K562 (cell line): Measurements from ENCODE around the gene VAPB. TPM values are rescaled to one million over a fixed set of nuclear protein-coding genes. Genes with fewer than 3 reads are reported as not detected.

Source experiments
- ATAC-seq: fragments of 200-7000 bp; cut with Tn5 transposase; 3 replicates; pipeline ENCODE4 v1.9.1; 2020; ENCODE audit warnings: moderate library complexity
- BruUV-seq: library from RNA; stranded (reverse); fragments of 400-500 nt; replicated peaks from 2 replicates; lab custom pipeline; 2021; lab: Mats Ljungman, UMichigan
- CTCF ChIA-PET: fragments of 300-600 bp; formaldehyde crosslinking; extraction: SDS; loops from one replicate; lab custom pipeline; 2021; ENCODE audit warnings: low intra/inter-chr PET ratio; lab: Yijun Ruan, JAX
- POLR2A ChIA-PET: fragments of 300-600, 350-650 bp; sonication (Branson Sonifier 250); formaldehyde crosslinking; extraction: SDS; loops from one replicate; lab custom pipeline; 2021; ENCODE audit warnings: antibody characterized with exemption, inconsistent platforms; lab: Yijun Ruan, JAX
- DNase-seq, 4 experiments: peaks; one replicate each; pipeline versions ENCODE4 v3.0.0 to v3.0.0-alpha.2; 2011 to 2018; ENCODE audit warnings: low spot score in 3 of 4, mixed read lengths in 3 of 4; ENCODE audit errors: extremely low read depth in 1 of 4
- FAIRE-seq: peaks from 2 replicates; lab custom pipeline; 2011; peaks lifted over from hg19 to GRCh38; lab: Jason Lieb, UNC
- H2AFZ ChIP-seq: 2 replicates; pipeline ENCODE4 v1.6.0; 2011; ENCODE audit warnings: low read depth, low read length, control low read depth, inconsistent platforms
- H3K27ac ChIP-seq: fragments of 200-600 bp; 3 replicates; pipeline ENCODE4 v1.8.0; 2011; ENCODE audit warnings: low read depth, mild to moderate bottlenecking, control low read depth, inconsistent platforms, low read length, moderate library complexity, mixed read lengths; ENCODE audit errors: extremely low read depth
- H3K27me3 ChIP-seq, 2 experiments: fragments of 300-600 bp in 1 of 2; 2 replicates in 1 of 2; 3 replicates in 1 of 2; pipeline versions ENCODE4 v1.6.0 to v1.8.0; 2011; ENCODE audit warnings: inconsistent platforms in 2 of 2, low read length in 2 of 2, mild to moderate bottlenecking in 1 of 2, mixed read lengths in 1 of 2, moderate library complexity in 1 of 2; ENCODE audit not compliant: control insufficient read depth in 2 of 2, insufficient read depth in 2 of 2
- H3K36me3 ChIP-seq: fragments of 300-600 bp; 3 replicates; pipeline ENCODE4 v1.8.0; 2011; ENCODE audit warnings: mild to moderate bottlenecking, low read length, inconsistent platforms; ENCODE audit not compliant: control insufficient read depth, insufficient read depth
- H3K4me1 ChIP-seq, 2 experiments: fragments of 200-600 bp in 1 of 2; replicated peaks in 1 of 2; 2 replicates in 1 of 2; 3 replicates in 1 of 2; pipeline versions ENCODE4 v1.5.1 to v1.8.0; 2011; ENCODE audit warnings: inconsistent platforms in 2 of 2, low read length in 2 of 2, mild to moderate bottlenecking in 1 of 2, mixed read lengths in 1 of 2, moderate library complexity in 1 of 2; ENCODE audit not compliant: control insufficient read depth in 2 of 2, insufficient read depth in 2 of 2
- H3K4me2 ChIP-seq: 2 replicates; pipeline ENCODE4 v1.6.1; 2011; ENCODE audit warnings: low read length, control low read depth, inconsistent platforms, mixed read lengths; ENCODE audit not compliant: insufficient read depth
- H3K4me3 ChIP-seq: fragments of 200-600 bp; sonication (generic), shearing (Covaris generic); 2 replicates; pipeline ENCODE4 v1.5.1; 2016; ENCODE audit warnings: control low read depth, inconsistent platforms
- H3K79me2 ChIP-seq: fragments of 200-600 bp; 3 replicates; pipeline ENCODE4 v1.8.0; 2011; ENCODE audit warnings: low read length, inconsistent platforms; ENCODE audit not compliant: control insufficient read depth, insufficient read depth
- H3K9ac ChIP-seq, 2 experiments: 2 replicates each; pipeline versions ENCODE4 v1.6.0 to v1.6.1; 2011; ENCODE audit warnings: low read depth in 2 of 2, low read length in 2 of 2, control low read depth in 1 of 2, inconsistent platforms in 1 of 2, mild to moderate bottlenecking in 1 of 2, mixed read lengths in 1 of 2; ENCODE audit not compliant: insufficient read depth in 1 of 2
- H3K9me1 ChIP-seq: one replicate; pipeline ENCODE4 v1.6.0; 2011; ENCODE audit warnings: inconsistent platforms, mild to moderate bottlenecking, low read length, moderate library complexity; ENCODE audit not compliant: control insufficient read depth, insufficient read depth
- H3K9me3 ChIP-seq: replicated peaks from 2 replicates; pipeline ENCODE4 v1.5.1; 2011; ENCODE audit warnings: low read depth, low read length, inconsistent platforms; ENCODE audit not compliant: control insufficient read depth, insufficient read depth
- H4K20me1 ChIP-seq: replicated peaks from 2 replicates; pipeline ENCODE4 v1.6.1; 2011; ENCODE audit warnings: low read length, inconsistent platforms, mixed read lengths; ENCODE audit not compliant: control insufficient read depth, insufficient read depth
- BRF2 ChIP-seq: IDR thresholded peaks from 3 replicates; pipeline ENCODE4 v1.6.1; 2011; ENCODE audit warnings: borderline replicate concordance, mild to moderate bottlenecking; ENCODE audit not compliant: insufficient read length, insufficient read depth
- CBFB ChIP-seq: sonication (generic); formaldehyde crosslinking; IDR thresholded peaks from 2 replicates; pipeline ENCODE4 v1.4.0; 2020; ENCODE audit warnings: mild to moderate bottlenecking, missing genetic modification reagents
- GATAD2B ChIP-seq: fragments of 450-650 bp; IDR thresholded peaks from 2 replicates; pipeline ENCODE4 v1.6.1; 2017; ENCODE audit warnings: mild to moderate bottlenecking, borderline replicate concordance
- GMEB1 ChIP-seq: fragments of 250-450 bp; sonication (Bioruptor Pico); IDR thresholded peaks from 2 replicates; pipeline ENCODE4 v1.4.0; 2020; ENCODE audit warnings: mild to moderate bottlenecking
- IFI16 ChIP-seq: fragments of 250-450 bp; sonication (Bioruptor Pico); IDR thresholded peaks from 2 replicates; pipeline ENCODE4 v2.1.2; 2022; ENCODE audit warnings: mild to moderate bottlenecking, inconsistent platforms
- KAT2B ChIP-seq: IDR thresholded peaks from one replicate; pipeline ENCODE4 v1.6.1; 2012; ENCODE audit warnings: low read depth, mild to moderate bottlenecking, control low read depth, inconsistent platforms, low read length, moderate library complexity
- MTF1 ChIP-seq: fragments of 250-450 bp; sonication (Bioruptor Pico); IDR thresholded peaks from 2 replicates; pipeline ENCODE4 v1.9.0; 2021; ENCODE audit warnings: moderate library complexity, mild to moderate bottlenecking, inconsistent platforms, borderline replicate concordance
- PPARD ChIP-seq: fragments of 250-450 bp; sonication (Bioruptor Pico); IDR thresholded peaks from 2 replicates; pipeline ENCODE4 v1.8.0; 2022; ENCODE audit warnings: inconsistent platforms, mild to moderate bottlenecking, moderate library complexity
- PRMT5 ChIP-seq: sonication (generic); formaldehyde crosslinking; IDR thresholded peaks from 2 replicates; pipeline ENCODE4 v1.5.0; 2020; ENCODE audit warnings: missing genetic modification reagents
- PTRF ChIP-seq: fragments of 450-650 bp; IDR thresholded peaks from 2 replicates; pipeline ENCODE4 v1.6.1; 2016; ENCODE audit warnings: mild to moderate bottlenecking, missing genetic modification characterization, missing compliant biosample characterization
- PTTG1 ChIP-seq: fragments of 450-650 bp; IDR thresholded peaks from 2 replicates; pipeline ENCODE4 v1.6.1; 2016; ENCODE audit warnings: low read depth, mild to moderate bottlenecking, missing genetic modification characterization, missing compliant biosample characterization
- ZNF384 ChIP-seq: IDR thresholded peaks from 2 replicates; pipeline ENCODE4 v1.6.1; 2012; ENCODE audit warnings: low read depth, low read length, improper control_type of control experiment
- ZNF707 ChIP-seq: fragments of 250-450 bp; sonication (Bioruptor Pico); conservative IDR thresholded peaks from 2 replicates; pipeline ENCODE4 v1.8.0; 2022; ENCODE audit warnings: inconsistent platforms, mild to moderate bottlenecking, moderate library complexity
- ZSCAN29 ChIP-seq: fragments of 450-650 bp; IDR thresholded peaks from 2 replicates; pipeline ENCODE4 v1.6.1; 2017
- WGBS: fragments of 100-300 bp; shearing (Covaris generic); methylation state at CpG from one replicate; pipeline ENCODE4 v1.1.6; 2016; ENCODE audit warnings: low coverage, mixed read lengths; ENCODE audit not compliant: insufficient coverage; ENCODE audit errors: missing lambda C conversion rate; 5-methylcytosine and 5-hydroxymethylcytosine counted together
- in situ Hi-C: fragments of 300-500 bp; cut with MboI; formaldehyde crosslinking; loops from 4 replicates; pipeline ENCODE4 v1.15.0; 2018; ENCODE audit warnings: inconsistent platforms, mixed read lengths
- intact Hi-C: fragments of 100-400 bp; cut with micrococcal nuclease; formaldehyde crosslinking; loops from 2 replicates; pipeline ENCODE4 v1.14.2; 2022
- polyA plus RNA-seq, 8 experiments: library from polyadenylated mRNA; depleted of rRNA in 4 of 8; stranded (reverse) in 5 of 8; unstranded in 3 of 8; fragments of >200 nt; fragmentation: Nextera tagmentation in 2 of 8; fragmentation: Illumina TruSeq in 1 of 8; extraction: Ambion mirVana in 2 of 8; extraction: Trizol in 1 of 8; gene quantifications; 2 replicates each; pipeline versions ENCODE4 v1.2.1 to v1.2.3, GENCODE V29; 2011 to 2014; ENCODE audit warnings: inconsistent platforms in 1 of 8, missing spikeins in 1 of 8
- total RNA-seq, 7 experiments: library from RNA; depleted of rRNA in 6 of 7; stranded (reverse); fragments of >200 nt in 6 of 7; fragmentation: Illumina TruSeq in 2 of 7; extraction: Trizol in 2 of 7; gene quantifications; 2 replicates each; pipeline versions ENCODE4 v1.2.1 to v1.2.3, GENCODE V29; 2011 to 2021; ENCODE audit warnings: low replicate concordance in 1 of 7

The VAPB gene
- total and polyA plus RNA-seq, 9 of the 15 experiments (the other 6 are each of a cell fraction or from before 2014, with no cell fraction given): 3.4 to 51.0 (median 27.9) TPM

GRCh38 chr20:58431134-58431533 lies 42.1 kb downstream of the VAPB start:
- FAIRE-seq (no peak), DNase-seq (no peak), ATAC-seq (no peak)
- Histone ChIP-seq H3K9me1 (peaks cover 8% of the 10 kb centered on the region), H3K9me3 (no peaks in the 10 kb centered on the region), H3K79me2 (peaks cover 95% of the 10 kb centered on the region), H2AFZ (no peak overlapping the region), H4K20me1 (peaks cover 13% of the 10 kb centered on the region), H3K36me3 (peaks cover 73% of the 10 kb centered on the region; the same call in 2 of the 3 replicates), H3K4me1 (peaks cover 0 to 7% of the 10 kb centered on the region in 2 experiments; a peak in 2 of 5 replicates), H3K27me3 (no peaks in the 10 kb centered on the region), H3K4me3 (no peak overlapping the region), H3K4me2 (no peak overlapping the region), H3K9ac (no peak overlapping the region), H3K27ac (no peak overlapping the region)
- 100% methylated on average over 1 of the region's 2 CpGs for WGBS
- intact Hi-C loops: no loop called here
- no peak for TF ChIP-seq KAT2B
- TF ChIP-seq MTF1 (CRISPR knock-in tag): no peak
- no peak for TF ChIP-seq ZNF384
- no peak for TF ChIP-seq IFI16 (CRISPR knock-in tag)
- no peak for TF ChIP-seq PPARD (CRISPR knock-in tag)
- no peak for TF ChIP-seq PTTG1 (tag)
- TF ChIP-seq PTRF: no peak
- TF ChIP-seq BRF2: no peak
- no peak for TF ChIP-seq ZSCAN29
- TF ChIP-seq GATAD2B: no peak
- no peak for TF ChIP-seq PRMT5 (CRISPR knock-in tag)
- TF ChIP-seq GMEB1: no peak
- TF ChIP-seq CBFB: no peak
- TF ChIP-seq ZNF707 (CRISPR knock-in tag): no peak
- ChIA-PET POLR2A (no interaction called here), CTCF (no interaction called here)
- no TSS peak for BruUV-seq
- in situ Hi-C loops: no loop called here
